Dedifferentiated amniotic fluid mesenchymal stem cell (primary cell): ENCODE measurements around the gene SSU72.

Experiments
- DNase-seq: peaks from one replicate; pipeline ENCODE4 v3.0.0-alpha.2; 2016; ENCODE audit errors: extremely low spot score

Gene SSU72

GRCh38 chr1:1574721-1575537 is at the start of gene SSU72:
TSS of gene SSU72 (minus strand) at chr1:1574863. CDS start at chr1:1574557, 306 bp downstream.
- DNase-seq, result peak; percentile 88

DNA sequence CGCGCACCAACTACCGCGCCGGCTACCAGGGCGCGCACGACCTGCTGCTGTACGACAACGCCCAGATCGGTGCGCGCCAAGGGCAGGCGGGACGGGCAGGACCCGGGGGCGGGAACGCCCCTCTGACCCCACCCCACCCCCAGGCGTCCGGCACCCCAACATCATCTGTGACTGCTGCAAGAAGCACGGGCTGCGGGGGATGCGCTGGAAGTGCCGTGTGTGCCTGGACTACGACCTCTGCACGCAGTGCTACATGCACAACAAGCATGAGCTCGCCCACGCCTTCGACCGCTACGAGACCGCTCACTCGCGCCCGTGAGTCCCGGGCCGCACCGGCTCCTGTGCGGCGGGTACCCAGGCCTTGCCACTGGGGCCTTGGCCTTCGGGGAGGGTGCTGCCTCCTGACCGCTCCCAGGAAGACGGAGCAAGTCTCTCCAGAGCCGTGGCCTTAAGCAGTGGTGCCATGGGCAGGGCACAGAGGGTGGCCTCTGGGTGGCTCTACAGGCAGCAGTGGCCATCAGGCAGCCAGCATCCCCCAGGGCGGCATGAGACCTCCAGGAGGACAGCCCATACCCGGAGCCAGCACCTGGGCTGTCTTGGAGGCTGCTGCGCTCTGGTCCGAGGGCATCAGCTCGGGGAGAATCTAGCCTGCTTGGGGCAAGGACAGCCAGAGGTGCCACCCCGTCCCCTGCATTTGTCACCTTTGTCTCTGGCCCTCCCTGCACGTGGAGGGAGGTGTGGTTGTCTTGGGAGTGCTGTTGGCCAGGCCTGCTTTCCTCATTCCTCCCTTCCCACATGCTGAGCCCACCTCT is 49.2 kb upstream of the SSU72 start:
- DNase-seq, result no peak

GRCh38 chr1:1623181-1623630 is 48.5 kb upstream of the SSU72 start:
- DNase-seq, result no peak

DNA sequence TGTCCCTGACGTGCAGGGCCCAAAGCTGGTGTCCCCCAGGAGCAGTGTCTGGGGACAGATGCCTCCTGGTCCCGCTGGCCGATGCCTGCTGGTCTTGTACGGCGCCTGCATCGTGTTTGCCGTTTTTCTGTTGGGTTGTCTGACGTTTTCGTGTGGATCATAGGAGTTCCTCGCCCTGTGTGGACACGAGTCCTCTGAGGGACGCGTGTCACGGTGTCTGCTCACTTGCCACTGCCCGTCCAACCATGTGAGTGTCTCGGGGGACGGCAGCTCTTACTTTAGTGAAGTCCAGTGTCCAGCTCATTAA is 48.1 kb upstream of the SSU72 start:
- no peak for DNase-seq

GRCh38 chr1:1622010-1622787 is 47.5 kb upstream of the SSU72 start:
- no peak for DNase-seq

DNA sequence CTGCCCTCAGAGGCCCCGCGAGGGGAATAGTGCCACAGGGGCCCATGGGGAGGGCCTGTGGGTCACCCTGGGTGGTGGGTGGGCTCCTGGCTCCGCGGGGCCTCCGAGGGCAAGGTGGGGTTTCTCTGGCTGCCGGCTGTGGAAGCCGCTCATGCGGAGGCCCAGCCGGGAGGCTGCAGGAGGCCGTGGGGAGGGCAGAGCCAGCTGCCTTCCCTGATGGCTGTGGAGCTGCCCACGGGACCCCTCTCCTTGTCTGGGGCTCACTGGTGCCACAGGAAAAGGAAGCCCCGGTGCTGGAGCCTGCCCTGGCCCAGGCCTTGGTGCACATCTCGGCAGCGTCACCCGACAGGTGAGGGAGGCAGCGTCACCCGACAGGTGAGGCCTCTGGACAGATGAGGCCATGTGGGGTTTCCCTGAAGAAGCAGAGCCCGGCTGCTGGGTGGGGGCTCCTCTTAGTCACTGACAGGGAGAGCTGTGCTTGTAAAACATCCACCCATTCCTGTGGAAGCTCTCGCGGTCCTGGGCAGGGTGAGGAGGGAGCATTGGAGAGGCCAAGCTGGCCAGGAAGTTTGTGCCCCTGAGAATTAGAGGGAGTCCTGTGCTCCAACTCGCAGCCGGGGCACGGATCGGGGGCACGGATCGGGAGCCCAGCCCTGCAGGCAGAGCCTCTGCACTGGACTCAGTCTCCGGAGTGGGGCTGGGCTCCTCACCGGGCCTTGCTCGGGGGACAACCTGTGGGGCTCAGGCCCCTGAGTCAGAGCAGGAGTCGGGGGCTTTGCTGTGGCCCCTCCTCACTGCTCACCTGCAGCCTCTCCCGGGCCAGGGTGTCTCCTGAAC is 46.7 kb upstream of the SSU72 start:
- no peak for DNase-seq

DNA sequence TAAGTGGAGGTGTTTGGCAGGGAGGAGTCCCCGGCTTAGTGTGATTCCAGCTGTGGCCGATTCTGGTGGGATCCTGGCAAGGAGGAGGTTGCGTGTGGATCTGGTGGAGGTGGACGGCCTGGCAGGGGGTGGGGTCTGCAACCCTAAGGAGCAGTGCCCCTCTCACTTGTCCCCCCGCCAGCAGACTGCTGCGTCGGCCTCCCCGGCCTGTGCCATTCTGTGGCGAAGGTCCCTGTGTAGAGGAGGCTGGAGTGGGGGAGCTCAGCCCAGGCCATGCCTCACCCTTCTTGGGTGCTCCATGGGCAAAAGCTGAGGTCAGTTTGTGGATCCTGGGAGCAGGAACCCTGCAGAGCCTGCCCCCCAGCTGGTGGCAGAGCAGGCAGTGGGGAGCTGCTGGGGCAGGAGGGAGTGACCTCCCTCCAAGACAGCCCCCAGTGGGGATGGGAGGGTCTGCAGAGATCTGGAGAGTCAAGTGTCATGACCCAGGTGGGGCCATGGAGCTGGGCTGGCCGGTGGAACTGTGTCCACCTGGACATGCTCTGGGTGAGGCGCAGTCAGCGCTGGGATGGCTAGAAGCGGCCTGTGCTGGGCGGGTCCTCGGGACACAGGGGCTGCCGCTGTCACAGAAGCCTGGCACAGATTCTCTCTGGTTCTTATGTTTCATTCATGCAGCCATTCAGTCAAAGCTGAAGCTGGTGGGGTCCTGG is 45.9 kb upstream of the SSU72 start:
- no peak for DNase-seq

DNA sequence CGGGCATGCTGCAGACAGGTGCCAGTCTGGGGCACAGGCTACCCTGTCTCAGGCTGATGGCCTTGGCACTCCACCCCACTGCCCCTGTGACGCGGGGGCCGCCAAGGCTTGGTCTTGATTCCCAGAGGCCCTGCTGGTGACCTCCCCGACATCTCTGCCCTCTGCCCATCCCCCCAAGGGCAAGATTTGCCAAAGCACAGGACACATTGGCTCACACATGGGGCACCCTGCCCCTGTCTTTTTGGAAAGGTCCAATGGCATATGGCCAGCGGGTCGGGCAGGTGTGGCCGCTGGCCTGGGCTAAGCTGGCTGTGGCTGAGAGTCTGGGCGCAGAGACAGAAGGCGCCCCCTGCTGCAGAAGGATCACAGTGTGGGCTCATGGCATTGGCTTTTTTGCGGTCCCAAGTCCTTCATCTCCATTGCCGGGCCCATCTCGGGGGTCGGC is 45.3 kb upstream of the SSU72 start:
- no peak for DNase-seq

DNA sequence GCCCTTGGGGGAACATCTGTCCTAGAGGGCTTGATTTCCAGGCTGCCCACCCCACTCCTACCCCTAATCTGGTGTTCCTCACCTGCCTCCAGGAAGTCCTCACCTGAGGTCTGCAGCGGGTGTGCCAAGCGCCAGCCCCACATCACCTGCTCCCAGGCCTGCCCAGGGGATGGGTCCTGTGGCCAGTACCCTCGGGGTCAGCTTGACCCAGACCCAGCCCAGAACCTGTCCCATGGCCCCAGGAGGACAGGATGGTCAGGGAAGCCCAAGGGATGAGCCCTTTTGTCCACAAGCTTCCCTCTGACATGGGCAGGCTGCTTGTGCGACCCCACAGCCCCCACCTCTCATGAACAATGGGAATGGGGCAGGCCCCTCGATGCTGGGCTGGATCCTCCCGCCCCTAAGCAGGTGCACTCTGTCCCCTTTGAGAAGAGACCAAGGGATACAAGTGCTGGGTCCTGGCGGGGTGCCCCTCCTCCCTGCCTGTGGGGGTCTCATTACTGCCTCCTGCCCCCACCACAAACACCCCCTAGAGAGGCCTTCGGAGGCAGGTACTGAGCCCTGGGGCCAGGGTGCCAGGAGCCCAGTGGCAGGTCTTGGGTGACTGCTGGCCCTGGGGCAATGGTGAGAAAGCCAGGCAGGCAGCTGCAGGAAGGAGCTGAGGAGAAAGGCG is 43.9 kb upstream of the SSU72 start:
- DNase-seq, result no peak

- no peak for DNase-seq
Measured at GRCh38 chr1:1617925-1618324, 43.3 kb upstream of the SSU72 start.

DNA sequence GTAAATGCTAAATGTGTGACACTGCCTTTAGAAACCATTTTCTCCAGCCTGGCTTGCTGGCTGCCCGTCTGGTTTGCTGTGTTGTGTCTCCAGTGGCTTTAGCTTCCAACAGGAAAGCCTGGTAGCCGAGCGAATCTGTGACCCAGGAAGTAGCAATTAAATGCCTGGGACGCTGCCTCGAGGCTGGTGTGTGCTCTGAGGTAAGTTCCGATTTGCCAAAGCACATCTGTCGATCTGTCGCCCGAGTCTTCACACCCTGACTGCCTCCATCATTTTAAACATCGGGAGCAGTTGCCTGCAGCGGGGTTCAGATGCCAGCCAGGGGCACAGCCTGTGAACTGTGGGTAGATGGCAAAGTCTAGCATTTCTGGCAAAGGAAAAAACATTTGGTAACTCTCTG is 42.9 kb upstream of the SSU72 start:
- DNase-seq, result no peak

GRCh38 chr1:1616838-1617237 is 42.2 kb upstream of the SSU72 start:
- DNase-seq, result no peak

DNA sequence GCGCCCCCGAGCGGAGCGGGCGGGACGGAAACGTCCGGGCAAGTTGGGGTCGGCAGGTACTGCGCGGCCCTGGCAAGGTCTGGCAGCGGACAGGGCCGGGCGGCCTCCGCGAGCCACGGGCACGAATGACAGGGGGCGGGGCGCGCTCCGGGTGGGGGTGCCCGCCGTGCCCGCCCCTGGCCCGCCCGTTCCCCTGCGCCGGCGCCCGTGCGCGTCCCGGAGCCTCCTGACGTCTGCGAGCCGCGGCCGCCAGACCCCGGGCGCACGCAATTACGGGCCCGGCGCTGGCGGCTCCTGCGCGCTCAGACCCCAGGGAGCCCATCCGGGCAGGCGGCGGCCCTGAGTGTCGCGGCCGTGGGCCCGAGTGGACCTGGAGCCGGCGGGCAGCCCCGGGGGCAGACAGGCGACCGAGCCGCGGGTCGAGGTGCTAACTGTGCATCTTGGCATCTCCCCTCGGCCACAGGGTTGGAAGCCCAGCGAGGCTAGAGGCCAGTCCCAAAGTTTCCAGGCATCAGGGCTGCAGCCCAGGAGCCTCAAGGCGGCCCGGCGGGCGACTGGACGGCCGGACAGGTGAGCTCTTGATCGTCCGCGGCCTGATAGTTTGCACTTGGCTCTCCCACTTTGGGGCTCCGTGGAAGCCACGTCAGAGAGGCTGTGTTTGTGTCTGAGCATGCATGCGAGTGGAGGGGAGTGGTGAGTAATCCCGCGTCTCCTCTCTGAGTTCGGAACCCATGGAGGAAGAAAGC is 41.6 kb upstream of the SSU72 start:
- DNase-seq, result no peak

- peak; percentile 87 for DNase-seq
Measured at GRCh38 chr1:1615256-1616044, 40.8 kb upstream of the SSU72 start, which contains the start of gene MIB2. TSS of gene MIB2 (plus strand) at chr1:1615500. CDS start at chr1:1623453, 7,953 bp downstream.

DNA sequence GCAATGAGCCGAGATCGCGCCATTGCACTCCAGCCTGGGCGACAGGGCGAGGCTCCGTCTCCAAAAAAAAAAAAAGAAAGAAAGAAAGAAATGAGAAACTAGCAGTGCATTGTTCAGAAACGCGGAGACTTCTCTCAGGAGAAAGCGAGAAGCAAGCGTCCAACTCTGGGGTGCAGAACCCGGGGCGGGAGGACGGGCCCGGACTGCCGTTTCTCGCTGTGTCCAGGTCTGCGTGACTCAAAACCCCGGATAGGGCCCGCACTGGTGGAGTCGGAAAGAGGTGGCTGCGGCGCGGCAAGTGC is 40.2 kb upstream of the SSU72 start:
- no peak for DNase-seq

DNA sequence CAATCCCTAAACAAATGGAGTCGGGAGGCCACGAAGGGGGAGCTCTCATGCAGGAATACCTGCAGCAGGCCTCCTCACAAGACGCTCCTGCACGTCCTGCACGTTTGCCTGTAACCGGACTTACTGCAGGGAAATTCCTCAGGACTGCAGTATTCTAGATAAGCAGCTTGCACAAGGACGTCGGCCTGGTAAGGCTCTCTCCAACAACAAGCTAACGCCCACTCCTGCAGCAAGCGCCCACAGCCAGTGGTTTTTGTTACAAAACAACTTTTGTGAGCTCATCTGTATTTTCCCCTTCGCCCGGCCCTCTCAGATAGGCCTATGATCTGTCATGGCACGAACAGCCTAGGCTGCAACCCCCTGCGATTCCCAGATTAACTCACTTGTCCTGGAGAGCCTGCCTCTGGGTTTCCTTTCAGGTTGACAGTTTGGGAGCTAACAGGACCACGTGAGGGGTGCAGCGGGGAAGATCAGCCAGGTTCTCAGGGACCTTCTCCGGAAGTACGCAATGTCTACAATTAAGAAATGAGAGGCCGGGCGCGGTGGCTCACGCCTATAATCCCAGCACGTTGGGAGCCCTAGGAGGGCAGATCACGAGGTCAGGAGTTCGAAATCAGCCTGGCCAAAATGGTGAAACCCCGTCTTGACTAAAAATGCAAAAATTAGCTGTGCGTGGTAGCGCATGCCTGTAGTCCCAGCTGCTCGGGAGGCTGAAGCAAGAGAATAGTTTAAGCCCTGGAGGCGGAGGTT is 39.7 kb upstream of the SSU72 start:
- no peak for DNase-seq

- DNase-seq, result no peak
Measured at GRCh38 chr1:1613509-1614082, 38.9 kb upstream of the SSU72 start.

GRCh38 chr1:1612104-1612400 is 37.4 kb upstream of the SSU72 start:
- no peak for DNase-seq
